HepG2 (cell line): ENCODE measurements around the gene ANKRD44. TPM values are rescaled to one million over a fixed set of nuclear protein-coding genes. Genes with fewer than 3 reads are reported as not detected.

Experiments
- ATAC-seq: fragments of 200-7000 bp; cut with Tn5 transposase; 3 replicates; pipeline ENCODE4 v1.9.1; 2020; ENCODE audit warnings: mild to moderate bottlenecking, moderate library complexity
- BruUV-seq: library from RNA; stranded (reverse); fragments of 400-500 nt; replicated peaks from 2 replicates; lab custom pipeline; 2021; lab: Mats Ljungman, UMichigan
- CTCF ChIA-PET: fragments of 300-600 bp; formaldehyde crosslinking; extraction: SDS; loops from one replicate; lab custom pipeline; 2021; ENCODE audit warnings: low total read pairs, inconsistent platforms, low intra/inter-chr PET ratio; lab: Yijun Ruan, JAX
- POLR2A ChIA-PET: fragments of 350-600 bp; sonication (Branson Sonifier 250); formaldehyde crosslinking; loops from one replicate; lab custom pipeline; 2020; ENCODE audit warnings: antibody characterized with exemption, inconsistent platforms; lab: Yijun Ruan, JAX
- DNase-seq: peaks from one replicate; pipeline ENCODE4 v3.0.0-alpha.2; 2015; ENCODE audit warnings: low spot score
- FAIRE-seq: peaks from 3 replicates; lab custom pipeline; 2011; peaks lifted over from hg19 to GRCh38; lab: Jason Lieb, UNC
- H2AFZ ChIP-seq: one replicate; pipeline ENCODE4 v1.6.1; 2011; ENCODE audit warnings: low read length, inconsistent platforms
- H3K27ac ChIP-seq: fragments of 300-600 bp; 3 replicates; pipeline ENCODE4 v1.8.0; 2011; ENCODE audit warnings: mixed run types, mild to moderate bottlenecking, mixed read lengths, low read length, inconsistent platforms; ENCODE audit not compliant: insufficient read depth; ENCODE audit errors: extremely low read length
- H3K27me3 ChIP-seq, 2 experiments: fragments of 200-600 bp in 1 of 2; 2 replicates in 1 of 2; 3 replicates in 1 of 2; pipeline versions ENCODE4 v1.6.0 to v1.8.0; 2011; ENCODE audit warnings: low read length in 2 of 2, mild to moderate bottlenecking in 2 of 2, moderate library complexity in 2 of 2, inconsistent platforms in 1 of 2; ENCODE audit not compliant: insufficient read depth in 2 of 2, control insufficient read depth in 1 of 2
- H3K36me3 ChIP-seq, 2 experiments: fragments of 200-600 bp in 1 of 2; replicated peaks in 1 of 2; 2 replicates in 1 of 2; 3 replicates in 1 of 2; pipeline versions ENCODE4 v1.5.1 to v1.8.0; 2011; ENCODE audit warnings: low read length in 2 of 2, inconsistent platforms in 1 of 2; ENCODE audit not compliant: insufficient read depth in 2 of 2, control insufficient read depth in 1 of 2
- H3K4me1 ChIP-seq: 2 replicates; pipeline ENCODE4 v1.5.1; 2012; ENCODE audit warnings: low read length, inconsistent platforms; ENCODE audit not compliant: insufficient read depth
- H3K4me2 ChIP-seq: 2 replicates; pipeline ENCODE4 v1.6.0; 2011; ENCODE audit warnings: low read depth, low read length, inconsistent platforms
- H3K4me3 ChIP-seq, 3 experiments: fragments of 200-600 bp in 1 of 3; sonication (generic), shearing (Covaris generic) in 1 of 3; replicated peaks in 1 of 3; 2 replicates each; pipeline ENCODE4 v1.5.1; 2011 to 2016; ENCODE audit warnings: low read length in 3 of 3, inconsistent platforms in 2 of 3, low read depth in 2 of 3, mild to moderate bottlenecking in 2 of 3, control low read depth in 1 of 3, mixed read lengths in 1 of 3; ENCODE audit not compliant: insufficient read depth in 1 of 3
- H3K79me2 ChIP-seq: one replicate; pipeline ENCODE4 v1.6.1; 2011; ENCODE audit warnings: low read length, inconsistent platforms; ENCODE audit not compliant: insufficient read depth
- H3K9ac ChIP-seq: 2 replicates; pipeline ENCODE4 v1.6.0; 2011; ENCODE audit warnings: mild to moderate bottlenecking, low read depth, low read length, inconsistent platforms; ENCODE audit not compliant: insufficient read depth
- H3K9me3 ChIP-seq: 2 replicates; pipeline ENCODE4 v1.5.1; 2012; ENCODE audit warnings: mild to moderate bottlenecking, low read length
- H4K20me1 ChIP-seq: 2 replicates; pipeline ENCODE4 v1.6.0; 2011; ENCODE audit warnings: inconsistent platforms, mild to moderate bottlenecking, low read length, moderate library complexity; ENCODE audit not compliant: insufficient read depth
- CHD2 ChIP-seq: IDR thresholded peaks from 2 replicates; pipeline ENCODE4 v1.6.1; 2011; ENCODE audit warnings: low read depth, low read length, improper control_type of control experiment
- CHD4 ChIP-seq: fragments of 200-600 bp; sonication (generic); IDR thresholded peaks from 2 replicates; pipeline ENCODE4 v1.7.0; 2017; ENCODE audit warnings: mild to moderate bottlenecking, low read length, borderline replicate concordance
- EP300 ChIP-seq, 3 experiments: sonication (generic) in 1 of 3; formaldehyde crosslinking in 1 of 3; IDR thresholded peaks; 2 replicates each; pipeline versions ENCODE4 v1.5.1 to v1.6.1; 2011 to 2020; ENCODE audit warnings: low read depth in 2 of 3, low read length in 2 of 3, borderline replicate concordance in 1 of 3, improper control_type of control experiment in 1 of 3, mild to moderate bottlenecking in 1 of 3, missing genetic modification reagents in 1 of 3, moderate library complexity in 1 of 3
- KAT7 ChIP-seq: IDR thresholded peaks from 2 replicates; pipeline ENCODE4 v1.6.1; 2018; ENCODE audit warnings: borderline replicate concordance, missing compliant biosample characterization
- KDM2A ChIP-seq: sonication (generic); formaldehyde crosslinking; IDR thresholded peaks from 2 replicates; pipeline ENCODE4 v1.4.0; 2020; ENCODE audit warnings: low read depth, missing genetic modification reagents, borderline replicate concordance
- MZF1 ChIP-seq: sonication (generic); formaldehyde crosslinking; IDR thresholded peaks from 2 replicates; pipeline ENCODE4 v1.8.1; 2023; ENCODE audit warnings: mild to moderate bottlenecking, missing genetic modification reagents, borderline replicate concordance
- RBM22 ChIP-seq: fragments of 200-400 bp; formaldehyde crosslinking; optimal IDR thresholded peaks from 2 replicates; pipeline ENCODE3; 2017; ENCODE audit warnings: mild to moderate bottlenecking, low read length, moderate library complexity
- TFE3 ChIP-seq: IDR thresholded peaks from 2 replicates; pipeline ENCODE4 v1.6.1; 2016
- XBP1 ChIP-seq: sonication (generic); formaldehyde crosslinking; IDR thresholded peaks from 2 replicates; pipeline ENCODE4 v1.5.0; 2020; ENCODE audit warnings: missing genetic modification reagents
- ZNF264 ChIP-seq: sonication (generic); formaldehyde crosslinking; IDR thresholded peaks from 2 replicates; pipeline ENCODE4 v1.4.0; 2020; ENCODE audit warnings: missing genetic modification reagents
- ZNF33A ChIP-seq: sonication (generic); formaldehyde crosslinking; IDR thresholded peaks from 2 replicates; pipeline ENCODE4 v1.5.1; 2020; ENCODE audit warnings: missing genetic modification reagents, mild to moderate bottlenecking, moderate library complexity, borderline replicate concordance
- ZNF746 ChIP-seq: sonication (generic); formaldehyde crosslinking; IDR thresholded peaks from 2 replicates; pipeline ENCODE4 v1.8.0; 2022; ENCODE audit warnings: mild to moderate bottlenecking, missing genetic modification reagents
- WGBS: methylation state at CpG from one replicate; pipeline ENCODE4 v1.1.6; 2017; ENCODE audit warnings: low lambda C conversion rate; 5-methylcytosine and 5-hydroxymethylcytosine counted together
- in situ Hi-C: cut with HindIII; loops from 2 replicates; pipeline ENCODE4 v1.10.0; 2017; ENCODE audit warnings: low pct_unique_long_range_greater_than_20kb; ENCODE audit not compliant: extremely low pct_ligation_motif_present
- intact Hi-C: fragments of 100-400 bp; cut with micrococcal nuclease; formaldehyde crosslinking; loops from one replicate; pipeline ENCODE4 v1.10.0; 2022; ENCODE audit not compliant: unreplicated experiment
- polyA plus RNA-seq, 8 experiments: library from polyadenylated mRNA; depleted of rRNA in 3 of 8; stranded (reverse) in 7 of 8; unstranded in 1 of 8; fragments of >200 nt; fragmentation: Illumina TruSeq in 4 of 8; extraction: Trizol in 4 of 8; gene quantifications; 2 replicates each; pipeline versions ENCODE4 v1.2.1 to v1.2.3, GENCODE V29; 2011 to 2016; ENCODE audit warnings: low read depth in 4 of 8, missing spikeins in 1 of 8, mixed read lengths in 1 of 8; ENCODE audit not compliant: insufficient read depth in 1 of 8
- total RNA-seq, 5 experiments: library from RNA; depleted of rRNA; stranded (reverse); fragments of >200 nt; fragmentation: Illumina TruSeq; extraction: Trizol; gene quantifications; 2 replicates each; pipeline ENCODE4 v1.2.3, GENCODE V29; 2016; ENCODE audit warnings: low read depth in 1 of 5

Gene ANKRD44
- total and polyA plus RNA-seq, 2 of the 13 experiments (the other 11 are each of a cell fraction or from before 2014, with no cell fraction given), result 0.04 to 0.11 TPM

DNA sequence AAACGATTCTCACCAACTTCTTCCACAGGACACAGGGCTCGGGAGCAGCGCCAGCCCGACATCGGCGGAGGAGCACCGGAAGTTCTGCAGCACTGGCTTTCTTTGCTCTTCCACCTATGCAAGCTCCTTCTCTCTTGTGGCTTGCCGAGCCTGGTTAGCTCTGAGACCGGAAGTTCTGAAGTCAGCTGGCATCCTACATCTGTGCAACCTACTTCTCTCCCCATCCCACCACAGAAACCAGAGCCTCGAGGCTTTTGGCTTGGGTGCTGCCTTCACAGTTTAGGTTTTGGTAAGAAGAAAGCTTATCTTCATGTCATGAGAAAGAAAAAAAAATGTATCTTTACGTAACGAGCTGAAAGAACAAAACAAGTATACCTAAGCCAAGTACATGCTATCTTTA is 111.7 kb downstream of the ANKRD44 start:
- in situ Hi-C loops, result loop anchor here (10.0 kb wide), 1 partner anchor 576 kb away; no protein-coding TSS in a partner anchor

More for the DNA sequence above, 111.7 kb downstream of the ANKRD44 start:
- no peak for DNase-seq
- no peak overlapping the region for H3K27ac ChIP-seq
- H3K4me3 ChIP-seq, result no peak overlapping the region
- no peak for ATAC-seq
- TF ChIP-seq CHD4 (no peak), KDM2A (CRISPR knock-in tag) (no peak), RBM22 (no peak), EP300 (IDR thresholded peaks at IDR 0.05; ENCODE audit: low read depth in 2 of 2, low read length in 2 of 2) (no peak), EP300 (CRISPR knock-in tag; IDR thresholded peaks at IDR 0.05; ENCODE audit: borderline replicate concordance) (no peak), ZNF746 (no peak), TFE3 (CRISPR knock-in tag) (no peak), CHD2 (no peak), ZNF264 (no peak), XBP1 (CRISPR knock-in tag) (no peak), ZNF33A (no peak), KAT7 (CRISPR knock-in tag) (no peak), MZF1 (CRISPR knock-in tag) (no peak)
- intact Hi-C loops, result no loop called here
- H3K79me2 ChIP-seq, result no peaks in the 10 kb centered on the region
- ChIA-PET POLR2A (no interaction called here), CTCF (no interaction called here)
- H3K9ac ChIP-seq, result no peak overlapping the region
- no peak overlapping the region for H2AFZ ChIP-seq
- no peak overlapping the region for H3K4me2 ChIP-seq
- H3K9me3 ChIP-seq, result no peaks in the 10 kb centered on the region
- no TSS peak for BruUV-seq
- H4K20me1 ChIP-seq, result no peaks in the 10 kb centered on the region
- FAIRE-seq, result no peak
- no peaks in the 10 kb centered on the region for H3K4me1 ChIP-seq
- H3K36me3 ChIP-seq, result no peaks in the 10 kb centered on the region; a peak in 1 of 5 replicates
- WGBS, result 51% methylated on average over 12 of the region's 12 CpGs
- H3K27me3 ChIP-seq, result no peaks in the 10 kb centered on the region
